ENCODE measurements around the gene TCEA2.

The TCEA2 gene

DNA sequence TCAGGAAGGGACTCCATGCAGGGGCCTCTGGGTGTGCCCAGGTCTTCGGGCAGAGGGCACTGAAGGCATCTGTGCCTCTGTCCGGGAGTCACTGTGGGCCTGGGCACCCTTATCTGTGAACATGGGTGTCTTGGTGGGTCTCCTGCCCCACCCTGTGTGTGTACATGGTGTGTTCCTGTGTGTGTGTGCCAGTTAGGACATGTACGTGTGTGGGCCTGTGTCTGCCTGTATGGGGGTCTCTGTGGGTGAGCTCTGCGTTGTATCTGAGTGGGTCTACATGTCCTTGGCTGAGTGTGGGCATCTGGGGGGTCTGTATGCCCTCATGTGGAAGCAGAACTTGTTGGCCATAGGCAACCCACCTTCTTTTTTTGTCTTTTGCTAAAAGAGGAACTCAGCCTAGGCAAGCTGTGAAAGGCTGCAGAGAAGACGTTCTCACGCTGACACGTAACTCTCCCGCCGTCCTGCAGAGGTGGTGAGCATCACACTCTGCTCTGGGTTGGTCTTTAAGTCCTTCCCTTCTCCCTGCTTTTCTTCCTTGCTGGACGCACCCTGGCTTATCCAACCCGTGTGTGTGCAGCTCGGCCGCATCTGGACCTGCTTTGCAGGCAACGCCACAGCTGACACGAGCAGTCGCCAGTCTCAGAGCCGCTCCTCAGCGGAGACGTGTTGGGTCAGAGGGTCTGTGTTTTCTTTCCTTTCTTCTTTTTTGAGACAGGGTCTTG lies 44.9 kb downstream of the TCEA2 start:
- ChIA-PET POLR2A (interaction anchor here (1.1 kb wide), 1 partner anchor 45 kb away, joined by 3 read pairs; the partner anchor contains the start of gene TCEA2), CTCF (no interaction called here)
- TF ChIP-seq LEF1 (IDR thresholded peaks at IDR 0.05; ENCODE audit: borderline replicate concordance) = no peak
- no peak for TF ChIP-seq SUZ12 (IDR thresholded peaks at IDR 0.05)
- TF ChIP-seq HDGF (IDR thresholded peaks at IDR 0.05; ENCODE audit: borderline replicate concordance) = no peak
- TF ChIP-seq SP1 (IDR thresholded peaks at IDR 0.05) = no peak
- TF ChIP-seq FOXA1 (IDR thresholded peaks at IDR 0.05) = no peak
- TF ChIP-seq BHLHE40 (IDR thresholded peaks at IDR 0.05; ENCODE audit: borderline replicate concordance) = no peak
- TF ChIP-seq FOXM1 (IDR thresholded peaks at IDR 0.05; ENCODE audit: borderline replicate concordance) = no peak
- TF ChIP-seq FOXK2 (IDR thresholded peaks at IDR 0.05) = no peak
- TF ChIP-seq TARDBP (IDR thresholded peaks at IDR 0.05) = no peak
- no peak for TF ChIP-seq ARNT (IDR thresholded peaks at IDR 0.05)
- DNase-seq (ENCODE audit: extremely low spot score) = no peak

DNA sequence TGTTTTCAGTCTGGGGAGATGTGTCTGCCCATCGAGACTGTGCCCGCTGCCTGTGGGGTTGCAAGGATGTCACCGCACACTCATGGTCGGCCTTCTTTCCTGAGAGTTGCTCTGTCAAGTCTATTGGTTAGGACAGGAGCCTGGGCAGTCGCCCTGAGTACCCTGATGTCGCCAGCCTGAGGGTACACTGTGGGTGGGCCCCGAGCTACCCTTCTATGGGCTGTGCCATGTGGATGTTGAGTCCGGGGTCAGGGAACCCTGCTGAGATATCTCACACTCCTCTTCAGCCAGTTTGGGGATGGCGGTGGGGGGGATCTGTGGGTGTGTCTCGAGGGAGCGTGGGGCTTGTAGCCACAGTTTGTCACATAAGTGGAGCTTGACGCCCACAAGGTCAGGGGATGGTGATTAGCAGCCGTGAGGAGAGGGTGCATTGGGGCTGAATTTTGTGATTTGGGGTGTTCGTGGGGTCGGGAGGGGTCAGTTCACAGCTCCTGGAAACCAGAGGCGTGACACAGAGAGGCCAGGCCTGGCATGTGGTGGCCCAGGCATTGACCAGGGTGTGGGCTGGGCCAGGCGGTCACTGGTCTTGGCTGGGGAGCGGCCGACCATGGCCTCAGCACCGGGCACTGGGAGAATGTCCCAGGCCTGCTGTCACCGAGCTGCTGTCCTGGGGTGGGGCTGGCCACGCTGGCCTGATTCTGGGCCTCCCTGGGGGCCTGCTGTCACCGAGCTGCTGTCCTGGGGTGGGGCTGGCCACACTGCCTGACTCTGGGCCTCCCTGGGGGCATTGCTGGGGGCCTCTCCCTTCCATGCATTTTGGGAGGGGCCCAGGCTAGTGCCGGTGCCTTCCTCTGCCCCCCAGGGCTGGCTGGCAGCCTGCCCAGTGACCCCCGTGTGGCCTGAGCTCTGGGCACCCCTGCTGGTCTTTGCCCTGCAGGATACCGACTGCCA lies 46.0 kb downstream of the TCEA2 start:
- DNase-seq (ENCODE audit: extremely low spot score) = no peak
- POLR2A ChIA-PET = interaction anchor here (1.1 kb wide), 1 partner anchor 46 kb away, joined by 3 read pairs; the partner anchor contains the start of gene TCEA2
- CTCF ChIA-PET = no interaction called here
- no peak for TF ChIP-seq ARNT (IDR thresholded peaks at IDR 0.05)
- TF ChIP-seq FOXM1 (IDR thresholded peaks at IDR 0.05; ENCODE audit: borderline replicate concordance) = no peak
- TF ChIP-seq, protein P1, sequence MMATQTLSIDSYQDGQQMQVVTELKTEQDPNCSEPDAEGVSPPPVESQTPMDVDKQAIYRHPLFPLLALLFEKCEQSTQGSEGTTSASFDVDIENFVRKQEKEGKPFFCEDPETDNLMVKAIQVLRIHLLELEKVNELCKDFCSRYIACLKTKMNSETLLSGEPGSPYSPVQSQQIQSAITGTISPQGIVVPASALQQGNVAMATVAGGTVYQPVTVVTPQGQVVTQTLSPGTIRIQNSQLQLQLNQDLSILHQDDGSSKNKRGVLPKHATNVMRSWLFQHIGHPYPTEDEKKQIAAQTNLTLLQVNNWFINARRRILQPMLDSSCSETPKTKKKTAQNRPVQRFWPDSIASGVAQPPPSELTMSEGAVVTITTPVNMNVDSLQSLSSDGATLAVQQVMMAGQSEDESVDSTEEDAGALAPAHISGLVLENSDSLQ (IDR thresholded peaks at IDR 0.05) = no peak
- no peak for TF ChIP-seq NFRKB (IDR thresholded peaks at IDR 0.05)

DNA sequence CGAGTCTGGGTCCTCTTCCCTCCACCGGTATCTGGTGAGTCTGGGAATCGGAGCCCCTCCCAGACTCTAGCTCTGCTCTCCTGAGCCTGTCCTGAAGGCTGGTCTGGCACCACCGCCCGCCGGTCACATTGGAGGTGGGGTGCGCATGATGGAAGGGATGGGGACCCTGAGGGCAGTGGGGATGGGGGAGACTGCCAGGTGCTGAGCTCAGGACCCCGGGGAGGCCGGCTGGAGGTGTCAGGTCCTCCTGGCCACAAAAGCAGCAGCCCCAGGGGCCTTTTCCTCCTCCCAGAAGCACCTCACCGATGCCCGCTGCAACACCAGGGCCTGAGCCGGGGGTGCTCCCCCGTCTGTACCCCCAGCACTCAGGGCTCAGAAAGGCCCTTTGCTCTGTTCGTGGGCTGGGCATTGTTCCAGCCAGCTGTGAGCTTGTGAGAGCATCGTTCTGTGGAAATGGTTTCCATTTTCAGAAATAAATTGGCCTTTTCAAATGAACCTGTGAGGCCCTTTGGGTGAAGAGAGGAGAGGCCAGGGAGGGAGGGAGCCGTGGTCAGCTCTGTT lies 46.9 kb downstream of the TCEA2 start:
- DNase-seq (ENCODE audit: extremely low spot score) = no peak
- ChIA-PET CTCF (no interaction called here), POLR2A (no interaction called here)
- TF ChIP-seq ELF4 (IDR thresholded peaks at IDR 0.05) (no peak), TARDBP (IDR thresholded peaks at IDR 0.05) (no peak), NFRKB (IDR thresholded peaks at IDR 0.05) (no peak), CTBP1 (IDR thresholded peaks at IDR 0.05; ENCODE audit: borderline replicate concordance) (no peak), HDGF (IDR thresholded peaks at IDR 0.05; ENCODE audit: borderline replicate concordance) (no peak), ARNT (IDR thresholded peaks at IDR 0.05) (no peak), FOXK2 (IDR thresholded peaks at IDR 0.05) (no peak), ZNF384 (IDR thresholded peaks at IDR 0.05) (no peak), FOXA1 (IDR thresholded peaks at IDR 0.05) (no peak), FOXM1 (IDR thresholded peaks at IDR 0.05; ENCODE audit: borderline replicate concordance) (no peak), L3MBTL2 (conservative IDR thresholded peaks at IDR 0.05) (no peak), SP1 (IDR thresholded peaks at IDR 0.05) (no peak), BHLHE40 (IDR thresholded peaks at IDR 0.05; ENCODE audit: borderline replicate concordance) (no peak)
- TF ChIP-seq, protein P1 (IDR thresholded peaks at IDR 0.05) = no peak

DNA sequence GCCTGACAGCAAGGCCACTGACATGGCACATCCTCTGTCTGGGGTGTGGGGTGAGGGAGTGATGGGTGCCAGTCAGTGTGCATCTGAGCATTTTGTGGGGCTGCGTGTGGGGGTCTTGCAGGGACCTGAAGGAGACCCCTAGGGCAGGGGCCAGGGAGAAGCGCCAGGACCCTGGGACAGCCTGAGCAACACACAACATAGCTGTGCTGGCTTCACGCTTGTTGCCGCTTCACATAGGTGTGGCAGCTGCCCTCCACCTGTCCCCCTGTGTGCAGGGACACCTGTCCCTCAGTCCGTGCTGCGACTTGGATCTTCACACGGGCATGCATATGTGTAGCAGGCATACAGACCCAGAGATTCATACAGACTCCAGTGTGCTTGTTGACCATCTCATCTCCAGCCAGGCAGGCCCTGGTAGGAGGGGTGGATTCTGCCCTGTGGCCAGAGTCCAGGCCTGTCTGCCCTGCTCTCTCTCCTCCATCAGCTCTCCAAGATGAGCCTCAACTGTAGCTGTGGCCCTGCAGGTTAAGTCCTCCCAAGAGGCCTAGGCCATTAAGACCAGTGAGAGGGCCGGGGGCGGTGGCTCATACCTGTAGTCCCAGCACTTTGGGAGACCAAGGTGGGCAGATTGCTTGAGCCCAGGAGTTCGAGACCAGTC lies 47.5 kb downstream of the TCEA2 start:
- POLR2A ChIA-PET = no interaction called here
- TF ChIP-seq SUZ12 (IDR thresholded peaks at IDR 0.05) = no peak
- TF ChIP-seq ARNT (IDR thresholded peaks at IDR 0.05) = no peak
- no peak for TF ChIP-seq ELF4 (IDR thresholded peaks at IDR 0.05)
- no peak for TF ChIP-seq FOXM1 (IDR thresholded peaks at IDR 0.05; ENCODE audit: borderline replicate concordance)
- no peak for TF ChIP-seq NFRKB (IDR thresholded peaks at IDR 0.05)
- no peak for TF ChIP-seq ZNF384 (IDR thresholded peaks at IDR 0.05)
- TF ChIP-seq BHLHE40 (IDR thresholded peaks at IDR 0.05; ENCODE audit: borderline replicate concordance) = no peak
- TF ChIP-seq LEF1 (IDR thresholded peaks at IDR 0.05; ENCODE audit: borderline replicate concordance) = no peak
- no peak for TF ChIP-seq FOXA1 (IDR thresholded peaks at IDR 0.05)
- no peak for TF ChIP-seq FOXK2 (IDR thresholded peaks at IDR 0.05)
- no peak for TF ChIP-seq TARDBP (IDR thresholded peaks at IDR 0.05)
- TF ChIP-seq, protein P1 (IDR thresholded peaks at IDR 0.05) = no peak
- CTCF ChIA-PET = no interaction called here
- no peak for DNase-seq (ENCODE audit: extremely low spot score)

DNA sequence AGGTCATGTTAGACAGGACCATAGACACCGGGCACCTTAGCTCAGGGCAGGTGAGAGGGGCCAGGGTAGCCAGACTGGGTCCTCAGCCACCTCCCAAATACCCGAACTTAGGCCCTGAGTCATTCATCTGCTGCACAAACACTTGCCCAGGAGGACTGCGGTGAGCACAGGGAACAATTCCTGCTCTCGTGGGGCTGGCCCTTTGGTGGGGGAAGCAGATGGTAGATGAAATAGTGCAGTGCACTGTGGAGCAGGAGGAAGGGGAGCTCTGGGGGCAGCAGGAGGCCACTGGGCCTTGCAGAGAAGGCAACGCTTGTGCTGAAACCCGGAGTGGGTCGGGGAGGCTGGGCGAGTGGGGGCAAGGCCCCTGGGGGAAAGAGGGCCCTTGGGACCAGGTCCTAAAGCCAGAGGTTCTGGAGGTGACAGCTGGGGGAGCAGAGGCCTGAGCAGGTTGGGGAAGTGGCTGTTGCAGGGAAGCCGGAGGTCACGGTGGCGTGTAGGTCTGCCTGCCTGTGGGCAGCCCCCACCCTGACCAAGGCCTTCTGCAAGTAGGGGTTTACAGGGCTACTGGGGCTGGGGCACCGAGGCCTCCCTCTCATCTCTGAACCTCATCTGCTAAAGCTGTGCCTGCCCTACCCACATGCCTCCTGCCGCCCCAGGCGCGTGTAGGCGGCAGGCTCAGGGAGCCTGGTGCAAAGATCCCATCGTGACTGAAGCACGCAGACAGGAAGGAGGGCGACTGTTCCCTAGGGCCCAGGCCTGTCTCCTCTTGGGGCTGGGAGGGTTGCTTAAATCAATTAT lies 49.0 kb downstream of the TCEA2 start:
- ChIA-PET CTCF (interaction anchor here (1.1 to 1.2 kb wide), 2 partner anchors 9 to 29 kb away, joined by 3 read pairs; no protein-coding TSS in a partner anchor), POLR2A (interaction anchor here (1.2 kb wide), 1 partner anchor 50 kb away, joined by 5 read pairs; the partner anchor contains the start of gene TCEA2)

More for the DNA sequence above, 49.0 kb downstream of the TCEA2 start:
- TF ChIP-seq L3MBTL2 (conservative IDR thresholded peaks at IDR 0.05) = no peak
- no peak for TF ChIP-seq HDGF (IDR thresholded peaks at IDR 0.05; ENCODE audit: borderline replicate concordance)
- TF ChIP-seq CTBP1 (IDR thresholded peaks at IDR 0.05; ENCODE audit: borderline replicate concordance) = no peak
- no peak for TF ChIP-seq BHLHE40 (IDR thresholded peaks at IDR 0.05; ENCODE audit: borderline replicate concordance)
- DNase-seq (ENCODE audit: extremely low spot score) = no peak

Measured in HEK293T (cell line).